A549 treated with GW870086 at 1 μM for 4 hours (cell line): ENCODE data around the gene HLA-C. TPM values are rescaled to one million over a fixed set of nuclear protein-coding genes. Genes with fewer than 3 reads are reported as not detected.

Source experiments
- total RNA-seq: library from RNA; stranded (reverse); fragments of 200-300 nt; extraction: Qiagen RNA extraction; gene quantifications from 5 replicates; pipeline ENCODE4 v1.2.3, GENCODE V29; 2022; ENCODE audit warnings: low read depth

The HLA-C gene
- 46.6 to 55.0 TPM (median 51.9 TPM) in 5 replicates for total RNA-seq

DNA sequence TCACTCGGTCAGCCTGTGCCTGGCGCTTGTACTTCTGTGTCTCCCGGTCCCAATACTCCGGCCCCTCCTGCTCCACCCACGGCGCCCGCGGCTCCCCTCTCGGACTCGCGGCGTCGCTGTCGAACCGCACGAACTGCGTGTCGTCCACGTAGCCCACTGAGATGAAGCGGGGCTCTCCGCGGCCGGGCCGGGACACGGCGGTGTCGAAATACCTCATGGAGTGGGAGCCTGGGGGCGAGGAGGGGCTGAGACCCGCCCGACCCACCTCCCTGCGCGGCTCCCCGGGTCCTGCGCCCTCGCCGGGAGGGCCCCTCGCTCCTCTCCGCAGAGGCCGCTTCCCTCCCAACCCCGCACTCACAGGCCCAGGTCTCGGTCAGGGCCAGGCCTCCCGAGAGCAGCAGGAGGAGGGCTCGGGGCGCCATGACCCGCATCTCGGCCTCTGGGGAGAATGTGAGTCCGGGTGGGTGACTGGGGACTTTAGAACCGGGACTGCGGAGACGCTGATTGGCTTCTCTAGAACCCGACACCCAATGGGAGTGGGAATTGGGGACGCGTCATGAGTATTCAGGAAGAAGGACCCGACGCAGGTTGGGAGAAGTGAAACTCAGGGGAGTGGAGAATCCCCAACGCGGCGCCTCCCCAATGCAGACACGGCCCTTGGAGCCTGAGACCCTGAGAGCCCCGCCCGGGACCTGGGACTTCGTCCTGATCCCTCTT is at the start of gene HLA-C:
Gene HLA-C (minus strand): TSS at position 452 of the 717 bp plus-strand sequence. CDS start 21 bp downstream, at position 431.

Other genes starting within 250 kb of the HLA-C start
- gene C6orf15, start 159.5 kb downstream of the HLA-C start, total RNA-seq = not detected in 5 replicates
- gene PSORS1C1, start 157.3 kb downstream of the HLA-C start, total RNA-seq = 4.4 to 7.5 TPM (median 6.1 TPM) in 5 replicates
- gene CDSN, start 151.6 kb downstream of the HLA-C start, total RNA-seq = not detected in 5 replicates
- gene PSORS1C2, start 133.0 kb downstream of the HLA-C start, total RNA-seq = not detected in 5 replicates
- 6.3 to 7.9 TPM (median 7.7 TPM) in 5 replicates for gene CCHCR1, start 114.3 kb downstream of the HLA-C start, total RNA-seq
- 11.9 to 14.7 TPM (median 12.7 TPM) in 5 replicates for gene TCF19, start 113.5 kb downstream of the HLA-C start, total RNA-seq
- 7.4 to 10.9 TPM (median 9.5 TPM) in 5 replicates for gene POU5F1, start 101.4 kb downstream of the HLA-C start, total RNA-seq
- 19.9 to 38.0 TPM (median 25.5 TPM) in 5 replicates for gene HLA-B, start 85.1 kb upstream of the HLA-C start, total RNA-seq
- 28.4 to 32.1 TPM (median 31.4 TPM) in 5 replicates for gene MICA, start 131.5 kb upstream of the HLA-C start, total RNA-seq
- 6.2 to 8.4 TPM (median 7.1 TPM) in 5 replicates for gene MICB, start 226.1 kb upstream of the HLA-C start, total RNA-seq